Measurements from ENCODE around the gene WBP2.

The WBP2 gene

GRCh38 chr17:75826561-75827307 is 28.4 kb downstream of the WBP2 start:
- DNase-seq, result no peak

GRCh38 chr17:75825748-75826370 is 29.3 kb downstream of the WBP2 start:
- no peak for DNase-seq

GRCh38 chr17:75825149-75825552 is 30.0 kb downstream of the WBP2 start:
- DNase-seq, result no peak

- DNase-seq, result no peak
Observed at GRCh38 chr17:75824666-75825065, 30.5 kb downstream of the WBP2 start.

DNA sequence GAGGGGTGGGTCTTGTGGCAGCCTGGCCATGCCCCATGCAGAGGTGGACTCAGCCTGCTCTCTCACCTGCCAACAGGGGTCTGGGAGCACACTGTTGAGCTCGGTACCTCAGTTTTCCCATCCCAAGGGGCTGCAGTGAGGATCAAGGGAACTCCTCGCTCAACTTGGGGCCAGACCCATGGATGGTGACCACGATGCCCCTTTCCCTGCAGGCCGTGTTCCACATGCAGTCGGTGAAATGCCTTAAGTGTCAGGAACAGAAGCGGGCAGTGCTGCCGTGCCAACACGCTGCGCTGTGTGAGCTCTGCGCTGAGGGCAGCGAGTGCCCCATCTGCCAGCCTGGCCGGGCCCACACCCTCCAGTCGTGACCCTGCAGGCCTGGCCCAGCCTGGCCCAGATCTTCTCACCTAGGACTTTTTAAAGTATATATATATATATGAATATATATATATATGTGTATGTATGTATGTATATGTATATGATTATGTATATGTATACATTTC is 31.0 kb downstream of the WBP2 start:
- no peak for DNase-seq

DNA sequence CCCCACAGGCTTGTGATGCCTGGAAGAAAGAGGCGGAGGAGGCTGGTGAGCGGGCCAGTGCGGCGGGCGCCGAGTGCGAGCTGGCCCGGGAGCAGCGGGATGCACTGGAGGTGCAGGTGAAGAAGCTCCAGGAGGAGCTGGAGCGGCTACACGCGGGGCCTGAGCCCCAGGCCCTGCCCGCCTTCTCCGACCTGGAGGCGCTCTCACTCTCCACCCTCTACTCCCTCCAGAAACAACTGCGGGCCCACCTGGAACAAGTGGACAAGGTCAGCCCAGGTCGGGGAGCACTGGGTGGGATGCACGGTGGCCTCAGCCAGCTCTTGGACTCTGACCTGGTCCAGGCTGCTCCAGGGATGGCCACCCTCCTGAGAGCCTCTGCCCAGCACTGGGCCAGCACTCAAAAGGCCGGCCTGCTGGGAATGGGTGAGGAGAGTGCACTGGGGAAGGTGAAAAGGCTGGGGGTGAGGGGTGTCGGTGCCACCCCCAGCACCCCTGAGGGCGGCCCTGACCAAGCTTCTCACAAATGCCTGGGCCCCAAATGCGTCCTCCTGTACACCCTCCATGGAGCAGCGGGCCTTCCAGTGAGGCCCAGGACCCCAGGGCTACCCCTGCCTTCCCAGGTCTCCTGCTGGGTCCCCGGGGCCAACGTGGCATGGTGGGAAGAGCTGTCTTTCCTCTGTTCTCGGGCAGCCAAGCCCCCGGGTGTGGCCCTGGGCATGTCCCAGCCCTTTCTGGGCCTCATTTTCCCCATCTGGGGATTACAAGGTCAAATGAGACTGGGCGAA is 31.7 kb downstream of the WBP2 start:
- no peak for DNase-seq

DNA sequence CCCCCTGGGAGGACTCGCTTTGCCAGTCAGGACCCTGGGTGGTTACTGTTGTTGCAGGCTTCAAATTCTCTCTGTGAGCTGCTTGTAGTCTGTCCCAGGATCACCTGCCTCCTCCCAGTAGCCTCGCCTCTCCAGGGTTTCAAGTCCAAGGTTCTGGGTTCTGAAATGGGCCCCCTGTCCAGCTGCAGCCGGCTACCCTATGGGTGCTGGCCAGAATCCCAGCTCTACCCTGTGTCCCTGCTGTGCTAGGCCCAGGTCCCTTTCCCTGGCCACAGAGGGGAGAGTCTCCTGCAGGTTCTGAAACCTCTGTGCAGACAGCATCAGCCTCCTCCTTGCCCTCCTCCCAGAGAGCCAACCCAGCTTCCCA is 32.4 kb downstream of the WBP2 start:
- DNase-seq, result no peak

DNA sequence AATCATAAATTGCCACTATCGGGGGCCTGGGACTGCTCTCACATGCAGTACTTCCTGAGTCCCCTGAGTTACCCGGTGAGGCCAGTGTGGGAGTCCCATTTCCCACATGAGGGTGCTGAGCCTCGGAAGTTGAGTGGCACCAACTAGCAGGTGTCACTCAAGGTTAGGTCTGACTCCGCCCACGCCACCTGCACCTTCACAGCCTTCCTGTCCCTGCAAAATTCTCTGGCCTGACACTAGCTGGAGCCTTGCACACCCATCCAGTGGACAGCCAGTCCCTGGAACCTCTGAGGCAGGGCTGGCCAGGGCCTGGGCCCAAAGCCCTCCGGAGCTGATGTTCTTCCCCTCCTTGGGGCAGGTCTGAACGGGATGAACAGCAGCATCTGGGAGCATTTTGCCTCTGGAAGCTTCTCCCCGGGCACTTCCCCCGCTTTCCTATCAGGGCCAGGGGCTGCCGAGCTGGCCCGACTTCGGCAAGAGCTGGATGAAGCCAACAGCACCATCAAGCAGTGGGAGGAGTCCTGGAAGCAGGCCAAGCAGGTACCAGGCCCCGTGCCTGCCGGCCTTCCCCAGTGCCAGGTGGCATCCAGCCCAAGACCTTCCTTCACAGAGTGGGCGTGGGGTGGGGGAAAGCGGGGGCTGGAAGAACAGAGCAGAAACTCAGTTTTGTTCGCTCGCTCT is 32.9 kb downstream of the WBP2 start:
- DNase-seq, result peak; percentile 72

DNA sequence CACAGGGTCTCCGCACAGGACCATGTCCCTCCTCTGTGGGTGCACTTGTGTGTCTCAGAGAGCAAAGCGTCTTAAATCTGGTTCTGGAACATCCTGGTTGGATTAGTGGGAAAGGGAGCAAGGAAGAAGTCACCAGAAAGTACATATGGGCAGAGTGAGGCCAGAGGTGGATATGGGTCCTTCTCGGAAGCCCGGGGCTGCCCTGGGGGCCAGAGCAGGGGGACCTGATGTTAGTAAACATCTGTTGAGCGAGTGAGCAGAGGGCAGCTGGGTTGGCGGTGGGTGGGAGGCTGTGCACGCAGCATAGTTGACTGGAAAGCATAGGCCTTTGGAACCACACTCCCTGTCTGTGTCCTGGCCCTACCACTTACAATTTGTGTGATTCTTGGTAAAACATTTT is 33.6 kb downstream of the WBP2 start:
- DNase-seq, result no peak

DNA sequence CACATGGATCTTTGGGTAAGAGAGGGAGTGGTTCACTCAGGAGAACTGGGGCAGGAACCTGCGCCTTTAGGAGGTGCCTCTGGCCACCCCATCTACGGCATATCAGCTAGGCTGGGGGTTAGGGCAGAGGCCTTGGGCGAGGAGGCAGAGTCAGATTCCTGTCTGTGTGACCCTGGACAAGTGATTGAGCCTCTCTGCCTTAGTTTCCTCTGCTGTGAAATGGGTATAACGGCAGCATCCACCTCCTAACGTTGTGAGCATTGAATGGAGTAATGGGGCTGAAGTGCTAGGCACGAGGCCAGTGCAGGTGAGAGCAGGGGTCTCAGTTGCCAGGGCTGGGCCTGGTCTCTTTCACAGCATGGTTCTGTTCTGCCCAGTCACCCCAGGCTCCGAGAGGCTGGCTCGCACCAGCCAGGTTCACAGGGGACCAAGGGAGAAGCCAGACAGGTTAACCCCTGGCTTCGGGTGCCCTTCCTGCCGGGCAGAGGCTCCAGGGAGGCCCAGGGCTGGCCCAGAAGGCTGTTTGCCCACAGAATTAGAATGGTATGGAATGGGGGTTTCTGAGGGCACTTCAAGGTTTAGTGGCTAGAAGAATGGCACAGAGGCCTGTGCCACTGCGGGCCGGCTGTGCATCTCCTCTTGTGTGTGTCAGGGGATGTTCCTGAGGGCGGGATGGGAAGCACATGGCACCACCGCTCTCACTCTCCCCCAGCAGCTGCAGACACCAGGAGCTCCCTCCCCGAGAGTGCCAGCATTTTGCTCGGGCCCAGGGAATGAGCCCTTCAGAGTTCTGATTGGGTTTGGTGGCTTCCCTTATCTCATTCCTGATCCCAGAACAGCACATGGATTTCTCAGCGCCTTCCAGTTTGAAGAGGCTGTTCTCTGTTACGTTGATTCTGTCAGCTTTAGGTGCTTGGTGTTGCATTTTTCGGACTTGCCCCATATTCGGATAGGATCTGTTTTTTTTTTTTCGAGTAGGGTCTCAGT is 34.7 kb downstream of the WBP2 start:
- no peak for DNase-seq

DNA sequence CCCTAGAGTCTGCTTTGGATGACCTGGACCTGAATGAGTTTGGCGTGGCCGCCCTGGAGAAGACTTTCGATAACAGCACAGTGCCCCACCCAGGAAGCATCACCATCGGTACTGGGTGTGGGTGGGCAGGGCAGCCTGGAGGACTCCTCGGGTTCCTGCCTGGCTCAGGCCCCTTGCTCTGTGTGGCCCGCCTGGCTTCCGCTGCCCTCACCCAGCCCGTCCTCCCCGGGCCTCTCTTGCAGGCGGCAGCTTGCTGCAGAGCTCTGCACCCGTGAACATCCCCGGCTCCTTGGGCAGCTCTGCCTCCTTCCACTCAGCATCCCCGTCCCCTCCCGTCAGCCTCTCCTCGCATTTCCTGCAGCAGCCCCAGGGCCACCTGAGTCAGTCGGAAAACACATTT is 35.5 kb downstream of the WBP2 start:
- no peak for DNase-seq

DNA sequence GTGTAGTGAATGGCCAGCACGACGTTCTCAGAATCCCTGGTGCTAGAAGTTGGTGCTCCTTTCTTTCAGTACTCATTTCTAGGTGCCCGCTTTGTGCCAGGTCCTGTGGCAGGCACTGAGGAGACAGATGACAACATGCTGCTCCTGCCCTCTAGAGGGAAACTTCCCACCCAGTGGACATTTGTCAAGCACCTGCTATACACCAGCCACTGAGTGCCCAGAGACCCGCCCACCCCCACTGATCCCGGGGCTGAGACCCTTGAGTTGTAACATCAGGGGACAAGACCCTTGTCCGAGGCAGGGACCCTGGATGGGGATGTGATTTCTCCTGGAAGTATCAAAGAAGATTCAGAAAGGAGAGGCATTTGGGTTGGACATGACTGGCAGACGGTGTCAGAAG is 36.0 kb downstream of the WBP2 start:
- DNase-seq, result no peak

GRCh38 chr17:75818326-75818885 is 36.7 kb downstream of the WBP2 start:
- DNase-seq, result no peak

GRCh38 chr17:75817571-75817970 is 37.6 kb downstream of the WBP2 start:
- no peak for DNase-seq

- no peak for DNase-seq
Observed at GRCh38 chr17:75816693-75817092, 38.4 kb downstream of the WBP2 start.

- DNase-seq, result no peak
Observed at GRCh38 chr17:75815399-75815798, 39.7 kb downstream of the WBP2 start.

- DNase-seq, result no peak
Observed at GRCh38 chr17:75814900-75815373, 40.2 kb downstream of the WBP2 start.

DNA sequence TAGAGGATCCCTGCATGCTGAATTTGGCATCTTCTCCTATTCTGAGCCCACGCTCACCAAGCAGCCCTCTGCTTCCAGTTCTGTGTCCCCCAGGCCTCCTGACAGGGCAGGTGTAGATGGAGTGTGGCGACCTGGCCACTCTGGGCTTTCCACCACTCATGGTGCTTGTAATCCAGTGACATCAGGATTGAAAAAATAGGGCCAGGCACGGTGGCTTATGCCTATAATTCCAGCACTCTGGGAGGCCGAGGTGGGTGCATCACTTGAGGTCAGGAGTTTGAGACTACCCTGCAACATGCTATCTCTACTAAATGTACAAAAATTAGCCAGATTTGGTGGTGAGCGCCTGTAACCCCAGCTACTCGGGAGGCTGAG is 41.1 kb downstream of the WBP2 start:
- no peak for DNase-seq

DNA sequence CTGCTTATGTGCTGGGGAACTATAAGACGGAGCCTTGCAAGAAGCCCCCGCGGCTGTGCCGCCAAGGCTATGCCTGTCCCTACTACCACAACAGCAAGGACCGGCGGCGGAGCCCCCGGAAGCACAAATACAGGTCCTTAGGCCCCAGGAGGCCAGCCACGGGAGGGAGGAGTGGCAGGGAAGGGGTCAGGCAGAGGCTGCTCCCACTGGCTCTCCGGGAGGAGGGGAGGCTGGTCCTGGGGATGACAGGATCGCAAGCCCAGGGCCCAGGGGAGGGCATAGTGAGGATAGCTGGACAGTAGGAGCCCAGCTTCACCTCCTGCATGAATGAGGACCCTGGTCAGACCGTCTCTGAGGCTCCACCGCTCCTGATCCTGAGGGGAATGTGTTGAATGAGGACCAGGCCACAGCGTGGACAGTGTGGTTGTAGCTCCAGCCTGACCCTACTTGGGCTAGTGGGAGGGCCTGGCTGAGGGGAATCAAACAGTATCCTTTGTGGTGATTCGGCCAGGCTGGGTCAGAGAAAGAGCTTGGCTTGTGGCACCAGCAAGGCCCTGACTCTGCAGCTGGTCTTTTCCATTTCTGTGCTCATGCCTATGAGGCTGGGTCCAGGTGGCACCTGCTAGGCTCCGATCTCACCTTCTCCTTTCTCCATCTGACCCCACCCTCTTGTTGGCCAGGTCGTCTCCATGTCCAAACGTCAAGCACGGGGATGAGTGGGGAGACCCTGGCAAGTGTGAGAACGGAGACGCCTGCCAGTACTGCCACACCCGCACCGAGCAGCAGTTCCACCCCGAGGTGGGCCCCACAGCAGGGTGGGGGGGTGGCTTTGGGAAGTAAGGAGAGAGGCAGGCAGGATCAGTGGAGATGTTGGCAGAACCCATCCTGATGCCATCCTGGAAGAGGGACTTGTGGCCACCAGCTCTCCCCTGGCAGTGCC is 41.8 kb downstream of the WBP2 start:
- no peak for DNase-seq
